Right ventricle myocardium superior (tissue), 1 donor: ENCODE data around the gene ANKRD10. TPM values are rescaled to one million over a fixed set of nuclear protein-coding genes. Genes with fewer than 3 reads are reported as not detected.
A peak's percentile ranks its signal among the peaks of the same experiment; 100 is the strongest.

ENCODE experiments used
- ATAC-seq: fragments of 200-7000 bp; cut with Tn5 transposase; one replicate; pipeline ENCODE4 v1.9.1; 2020; ENCODE audit warnings: mild to moderate bottlenecking; ENCODE audit not compliant: poor library complexity
- DNase-seq: peaks from one replicate; pipeline ENCODE4 v3.0.0-alpha.2; 2020
- intact Hi-C: fragments of 100-400 bp; cut with DNase I; formaldehyde crosslinking; loops from one replicate; pipeline ENCODE4 v1.11.2; 2022
- total RNA-seq: library from RNA; stranded (reverse); fragmentation: NEBNext Ultra II Directional; extraction: Animal tissue kit (Norgen Biotek cat#: 25700); gene quantifications from one replicate; pipeline ENCODE4 v1.2.1, GENCODE V29; 2021
- donor health status: DM: no; HTN: yes; CAD: no; lungs with severe emphysema.

Gene ANKRD10
- total RNA-seq, 1 donor from 2014 or later: 45.3 TPM

DNA sequence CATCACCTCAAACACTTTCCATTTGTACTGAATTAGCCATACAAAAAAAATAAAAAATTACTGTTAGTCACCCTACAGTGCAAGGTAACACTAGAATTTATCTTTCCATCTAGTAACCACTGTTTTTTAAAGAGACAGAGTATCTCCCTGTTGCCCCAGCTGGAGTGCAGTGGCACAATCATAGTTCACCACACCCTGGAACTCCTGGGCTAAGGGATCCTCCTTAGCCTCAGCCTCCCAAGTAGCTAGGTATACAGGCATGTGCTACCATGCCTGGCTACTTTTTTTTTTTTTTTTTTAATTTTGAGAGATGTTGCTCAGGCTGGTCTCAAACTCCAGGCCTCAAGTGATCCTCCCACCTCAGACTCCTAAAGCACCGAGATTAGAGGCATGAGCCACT is 17.9 kb downstream of the ANKRD10 start:
- DNase-seq: no peak
- intact Hi-C loops: no loop called here
- no peak for ATAC-seq

- intact Hi-C loops: no loop called here
- ATAC-seq: no peak
- DNase-seq: no peak
These were observed 20.8 kb downstream of the ANKRD10 start for GRCh38 chr13:110894086-110894485.

DNA sequence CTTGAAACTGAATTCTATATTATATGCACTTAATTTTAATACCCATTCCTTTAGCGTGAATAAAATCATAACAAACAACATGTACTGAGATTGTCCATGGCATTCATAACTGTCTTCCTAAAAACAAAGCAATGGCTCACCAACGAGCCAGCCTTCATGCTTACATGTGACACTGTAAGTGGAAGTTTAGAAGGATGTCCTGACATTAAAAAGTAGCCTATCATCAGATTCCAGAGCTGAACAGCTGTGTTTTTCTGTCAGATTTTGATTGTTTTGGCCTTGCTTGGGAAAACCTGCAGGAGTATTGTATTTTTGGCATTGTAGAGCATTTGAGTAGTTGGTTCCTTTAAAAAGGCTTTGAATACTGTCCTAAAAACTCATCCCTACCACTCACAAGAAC is 21.3 kb downstream of the ANKRD10 start:
- ATAC-seq (no peak), DNase-seq (no peak)
- intact Hi-C loops: no loop called here

DNA sequence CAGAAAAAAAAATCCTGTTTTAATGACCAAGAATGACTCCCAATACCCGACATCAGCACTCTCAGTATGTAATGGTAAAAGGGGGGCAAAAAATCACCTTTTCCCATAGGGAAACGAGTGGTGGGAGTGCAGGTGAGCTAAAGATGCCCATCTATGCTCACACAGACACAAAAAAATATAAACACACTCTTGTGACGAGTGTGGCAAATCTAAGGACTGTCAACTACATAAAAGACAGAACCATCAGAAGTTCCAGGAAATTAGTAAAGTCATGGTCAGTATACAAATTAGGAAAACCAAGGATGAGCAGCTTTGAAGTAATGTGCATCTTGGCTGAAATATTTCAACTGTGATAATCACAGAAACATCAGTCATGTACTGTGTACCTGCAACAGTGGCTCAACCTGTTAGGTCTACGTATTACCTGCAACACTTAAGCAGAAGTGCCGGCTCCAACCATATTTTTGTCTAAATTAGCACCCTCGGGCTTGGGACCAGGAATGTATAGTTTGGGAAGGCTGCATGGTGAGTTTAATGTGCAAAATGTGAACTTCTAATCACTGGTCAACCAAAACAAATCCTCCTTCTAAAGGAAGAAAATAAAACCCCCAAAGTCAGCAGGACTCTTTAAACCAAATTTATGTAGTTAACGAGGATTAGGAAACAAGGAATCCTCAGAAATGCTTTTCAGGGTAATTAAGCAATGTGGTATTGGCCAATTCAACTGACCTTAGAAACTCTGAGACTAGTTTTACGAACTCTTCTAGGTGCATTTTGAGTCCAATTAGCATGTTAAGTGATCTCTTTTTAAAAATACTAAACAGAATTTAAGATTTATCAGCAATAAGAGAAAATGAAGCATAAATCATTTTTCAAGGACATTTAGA is 24.3 kb downstream of the ANKRD10 start:
- intact Hi-C loops: no loop called here
- no peak for ATAC-seq
- DNase-seq: no peak

DNA sequence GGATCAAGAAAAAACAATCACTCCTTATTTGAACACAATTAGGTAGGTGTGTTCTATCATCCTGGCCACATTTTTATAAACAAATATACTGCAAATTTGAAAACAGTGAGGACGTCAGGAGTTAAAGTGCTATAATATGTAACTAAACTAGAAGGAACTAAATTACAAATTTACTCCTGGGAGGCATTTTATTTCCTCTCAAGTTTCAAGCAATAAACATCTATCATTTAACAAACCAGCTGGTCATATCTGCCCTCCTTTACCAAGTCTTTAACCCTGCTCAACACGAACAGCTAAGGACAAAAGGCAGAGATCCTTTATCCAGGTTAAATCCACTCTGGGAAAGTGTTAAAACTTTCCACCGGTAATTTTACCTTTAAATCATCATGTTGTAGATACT is 26.5 kb downstream of the ANKRD10 start:
- no peak for DNase-seq
- intact Hi-C loops: no loop called here
- no peak for ATAC-seq

DNA sequence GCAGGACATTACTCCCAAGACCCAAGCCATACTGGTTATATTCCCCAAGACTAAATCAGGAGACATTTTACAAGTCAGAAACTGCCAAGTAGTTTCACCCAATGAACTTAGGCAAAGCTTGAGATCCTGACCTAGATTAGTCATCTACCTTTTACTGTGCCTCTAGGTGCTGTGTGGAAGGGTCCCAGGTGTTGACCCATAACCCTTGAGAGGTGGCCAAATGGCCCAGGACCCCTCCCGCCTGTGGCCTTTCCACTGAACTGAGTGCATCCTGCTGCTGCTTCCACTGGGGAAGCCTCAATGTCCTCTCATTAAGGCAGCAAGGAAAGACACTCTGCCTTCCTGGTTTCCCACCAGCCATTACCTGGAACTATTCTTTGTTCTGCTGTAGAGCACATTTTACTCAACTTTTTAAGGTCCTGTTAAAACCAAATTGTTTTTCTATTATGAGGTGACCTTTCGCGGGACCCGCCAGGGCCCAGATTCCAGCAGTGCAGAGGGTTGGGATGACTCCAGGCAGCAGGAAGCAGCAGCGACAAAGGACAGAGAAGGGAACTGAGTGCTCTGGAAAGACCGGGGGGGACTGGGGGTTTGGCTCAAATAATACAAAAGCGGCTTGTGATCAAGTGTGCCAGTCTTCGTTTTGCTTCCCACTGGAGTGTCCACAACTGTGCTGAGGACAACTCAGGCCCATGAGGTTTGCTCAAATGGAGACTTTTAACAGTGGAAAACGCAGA is 27.1 kb downstream of the ANKRD10 start:
- ATAC-seq: peak; percentile 69
- intact Hi-C loops: no loop called here
- DNase-seq: no peak

DNA sequence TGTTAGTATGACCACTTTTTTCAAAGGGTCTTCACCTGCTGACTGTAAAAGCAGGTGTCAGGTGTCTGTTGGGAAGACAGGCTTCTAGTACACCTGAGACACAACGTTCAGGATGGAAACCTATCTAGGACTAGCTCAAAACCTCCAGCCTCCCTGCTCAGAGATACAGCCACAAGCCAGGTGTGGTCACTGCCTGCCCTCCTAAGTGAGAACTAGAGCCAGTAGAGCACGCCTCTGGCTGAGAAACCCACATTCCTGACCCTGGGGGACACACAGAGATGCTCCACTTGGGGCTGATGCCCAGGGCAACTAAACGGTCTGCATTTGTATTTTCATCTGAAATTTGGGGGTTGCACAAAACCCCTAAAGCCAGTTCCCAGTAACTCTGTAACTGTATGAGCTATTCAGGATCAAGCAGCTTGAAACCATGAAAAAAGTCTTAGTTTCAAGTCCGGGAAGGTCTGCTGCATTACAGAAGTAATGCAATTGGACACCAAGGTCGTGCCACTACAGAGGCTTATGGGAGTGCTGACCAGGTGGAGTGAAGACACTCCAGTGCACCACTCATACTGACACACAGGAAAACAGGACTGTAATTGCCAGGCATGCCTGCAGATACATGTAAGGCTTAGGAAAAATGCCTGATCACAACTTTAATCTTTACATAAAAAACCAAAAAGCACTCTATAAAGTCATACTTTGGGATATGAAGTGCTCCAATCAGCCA is 27.8 kb downstream of the ANKRD10 start:
- intact Hi-C loops: no loop called here
- DNase-seq (no peak), ATAC-seq (peak; percentile 19)

DNA sequence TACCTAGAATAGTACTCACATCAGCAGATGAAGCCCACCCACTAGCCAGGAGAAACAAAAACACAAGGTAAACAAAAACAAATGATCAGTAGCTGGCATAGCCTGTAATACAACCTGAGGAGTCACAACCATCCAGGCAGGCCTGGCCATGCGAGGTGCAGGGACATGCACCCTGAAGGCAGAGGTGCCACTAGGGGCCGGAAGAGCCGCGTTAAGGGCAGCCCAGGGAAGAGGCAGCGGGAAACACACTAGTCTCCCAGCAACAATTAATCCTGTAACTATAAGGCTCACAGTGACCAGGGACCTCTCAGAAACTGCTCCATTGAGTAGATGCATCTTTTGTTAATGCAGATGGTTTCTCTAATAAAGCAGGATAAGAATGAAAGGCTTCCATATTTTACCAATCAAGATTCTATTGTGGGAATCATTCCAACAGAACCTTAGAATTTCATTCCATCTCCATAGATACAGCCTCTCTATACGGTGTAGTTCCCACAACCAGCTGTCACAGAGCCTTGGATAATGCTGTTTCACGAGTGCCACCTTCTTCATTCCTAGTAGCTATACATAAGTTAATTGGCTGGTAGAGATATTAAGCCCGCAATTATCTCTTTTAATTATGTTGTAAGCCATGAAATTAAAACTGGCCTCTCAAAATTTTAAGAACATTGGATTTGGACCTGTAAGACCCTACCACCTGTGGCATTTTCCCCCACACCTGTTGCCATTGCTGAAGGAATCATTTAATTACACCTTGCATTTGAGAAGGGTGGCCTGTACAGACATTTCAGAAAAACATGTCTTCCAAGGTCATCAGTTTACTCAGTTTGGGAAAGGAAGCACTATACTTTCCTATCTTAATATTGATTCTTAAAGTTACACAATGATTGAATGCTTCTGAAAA is 28.7 kb downstream of the ANKRD10 start:
- ATAC-seq: no peak

DNA sequence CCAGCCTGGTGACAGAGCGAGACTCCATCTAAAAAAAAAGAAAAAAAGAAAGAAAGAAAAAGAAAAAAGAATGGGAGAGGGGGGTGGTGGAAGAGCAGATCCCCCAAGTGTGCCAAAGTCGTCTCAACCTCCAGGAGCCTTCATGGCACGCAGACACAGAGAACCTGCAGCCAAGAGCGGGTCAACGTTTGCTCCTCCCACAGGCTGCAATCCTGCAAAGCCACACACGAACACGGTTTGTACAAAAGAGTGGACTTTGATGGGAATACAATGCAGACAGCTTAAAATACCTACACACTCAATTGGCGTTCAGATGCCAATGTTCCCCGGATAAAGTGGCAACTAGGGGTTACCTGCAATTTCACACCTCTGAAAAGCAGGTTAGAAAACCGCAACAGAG is 29.4 kb downstream of the ANKRD10 start:
- ATAC-seq (no peak), DNase-seq (no peak)
- intact Hi-C loops: no loop called here

More for the DNA sequence above, 28.7 kb downstream of the ANKRD10 start:
- intact Hi-C loops: no loop called here
- no peak for DNase-seq

- ATAC-seq: no peak
- no peak for DNase-seq
- intact Hi-C loops: no loop called here
These were observed 30.4 kb downstream of the ANKRD10 start for GRCh38 chr13:110884517-110884916.

GRCh38 chr13:110883542-110883941 is 31.3 kb downstream of the ANKRD10 start:
- intact Hi-C loops: no loop called here
- DNase-seq (no peak), ATAC-seq (no peak)

DNA sequence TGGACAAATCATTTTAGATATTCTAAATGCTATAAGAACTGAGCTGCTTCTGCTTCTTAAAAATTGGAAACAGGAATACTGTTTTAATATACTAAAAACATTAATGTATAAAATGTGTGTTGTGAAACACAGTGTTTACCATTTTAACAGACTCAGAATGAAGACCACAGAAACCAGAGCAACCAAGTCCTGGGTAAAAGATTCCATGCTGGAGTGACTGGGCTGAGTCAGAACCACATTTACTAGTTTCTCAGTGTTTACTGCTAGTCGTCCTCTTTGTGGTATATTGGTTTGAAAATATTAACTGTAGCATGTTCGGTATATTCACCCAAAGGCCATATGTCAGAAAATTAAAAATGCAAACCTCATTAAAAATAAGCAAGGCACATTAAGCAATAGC is 31.9 kb downstream of the ANKRD10 start:
- ATAC-seq (no peak), DNase-seq (no peak)
- intact Hi-C loops: no loop called here

- DNase-seq (no peak), ATAC-seq (no peak)
- intact Hi-C loops: no loop called here
These were observed 32.8 kb downstream of the ANKRD10 start for GRCh38 chr13:110881839-110882627.

- DNase-seq (no peak), ATAC-seq (peak; percentile 39)
- intact Hi-C loops: no loop called here
These were observed 34.2 kb downstream of the ANKRD10 start for GRCh38 chr13:110880627-110881026.

- intact Hi-C loops: no loop called here
- DNase-seq: no peak
- no peak for ATAC-seq
These were observed 35.4 kb downstream of the ANKRD10 start for GRCh38 chr13:110879482-110879881.

DNA sequence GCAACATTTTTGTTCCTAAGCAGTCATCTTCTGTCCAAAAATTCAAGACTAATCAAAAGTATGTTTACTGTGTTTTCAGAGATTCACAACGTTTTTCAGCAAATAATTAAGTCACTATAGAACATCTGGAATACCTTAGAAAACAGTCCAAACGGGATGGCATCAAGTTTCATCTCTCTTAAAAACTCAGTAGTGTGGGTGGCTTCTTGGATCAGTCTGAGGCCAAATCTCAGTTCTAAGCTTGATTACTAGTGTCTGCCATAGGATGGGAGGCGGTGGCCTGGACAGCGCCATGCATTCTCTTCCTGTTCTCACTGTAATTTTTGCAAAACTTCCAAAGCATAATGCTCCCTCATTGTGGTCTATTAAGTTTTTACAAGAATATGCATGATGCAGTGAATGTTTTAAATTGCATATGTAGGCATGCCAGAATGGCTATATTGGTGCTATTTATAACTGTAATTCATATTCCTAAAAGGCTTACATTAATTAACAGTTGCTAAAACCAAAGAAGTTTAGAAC is 37.1 kb downstream of the ANKRD10 start:
- no peak for DNase-seq
- no peak for ATAC-seq
- intact Hi-C loops: no loop called here

DNA sequence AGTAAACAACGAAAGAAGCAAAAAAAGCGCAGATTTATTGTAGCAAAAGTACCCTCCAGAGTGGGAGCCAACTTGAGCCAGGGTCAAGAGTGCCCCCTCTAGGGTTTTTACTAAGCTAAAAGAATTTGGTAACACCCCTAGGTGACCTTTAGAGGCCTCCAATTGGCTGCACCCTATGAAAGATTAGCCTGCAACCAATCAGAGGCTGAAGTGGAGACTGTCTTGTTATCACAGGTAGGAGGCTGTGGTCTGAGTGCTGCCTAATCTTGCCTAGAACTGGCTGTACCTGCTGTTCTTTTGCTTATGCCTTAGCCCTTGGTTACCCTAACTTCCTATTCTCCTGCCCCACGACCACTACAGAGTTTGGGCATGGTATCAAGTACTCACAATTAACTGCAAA is 38.3 kb downstream of the ANKRD10 start:
- intact Hi-C loops: no loop called here
- ATAC-seq: no peak
- no peak for DNase-seq

- intact Hi-C loops: no loop called here
- no peak for ATAC-seq
- no peak for DNase-seq
These were observed 39.6 kb downstream of the ANKRD10 start for GRCh38 chr13:110875241-110875640.
